Measurements from ENCODE around the gene MYH7.
"Not testable (repeated sequence)": the region's sequence is repeated elsewhere in the genome, so short reads cannot be mapped to it uniquely, and the experiment has no call there.

Gene MYH7

GRCh38 chr14:23387916-23388882 is 47.3 kb downstream of the MYH7 start:
- no peak for TF ChIP-seq CTCF (IDR thresholded peaks at IDR 0.05)
- no peak for TF ChIP-seq ZFX (IDR thresholded peaks at IDR 0.05; ENCODE audit: borderline replicate concordance)
- no peak overlapping the region for H3K27ac ChIP-seq

DNA sequence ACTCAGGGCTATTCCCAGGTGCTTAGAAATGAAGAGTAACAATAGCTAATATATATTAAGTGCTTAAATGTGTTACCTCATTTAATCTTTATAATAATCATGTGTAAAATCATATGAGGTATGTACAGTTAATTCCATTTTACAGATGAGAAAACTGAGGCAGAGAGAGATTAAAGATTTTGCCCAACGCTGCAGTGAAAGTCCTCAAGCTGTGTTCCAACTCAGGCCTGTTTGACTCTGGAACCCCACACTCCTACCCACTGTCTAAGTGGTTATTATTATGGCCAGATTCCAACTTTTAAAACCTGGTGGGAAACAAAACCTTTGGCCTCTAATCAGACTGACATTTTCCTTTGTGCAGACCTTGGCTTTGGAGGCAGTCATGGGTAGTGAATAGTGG is 48.5 kb downstream of the MYH7 start:
- TF ChIP-seq CTCF (IDR thresholded peaks at IDR 0.05) (no peak), ZFX (IDR thresholded peaks at IDR 0.05; ENCODE audit: borderline replicate concordance) (no peak)
- H3K27ac ChIP-seq: no peak overlapping the region

DNA sequence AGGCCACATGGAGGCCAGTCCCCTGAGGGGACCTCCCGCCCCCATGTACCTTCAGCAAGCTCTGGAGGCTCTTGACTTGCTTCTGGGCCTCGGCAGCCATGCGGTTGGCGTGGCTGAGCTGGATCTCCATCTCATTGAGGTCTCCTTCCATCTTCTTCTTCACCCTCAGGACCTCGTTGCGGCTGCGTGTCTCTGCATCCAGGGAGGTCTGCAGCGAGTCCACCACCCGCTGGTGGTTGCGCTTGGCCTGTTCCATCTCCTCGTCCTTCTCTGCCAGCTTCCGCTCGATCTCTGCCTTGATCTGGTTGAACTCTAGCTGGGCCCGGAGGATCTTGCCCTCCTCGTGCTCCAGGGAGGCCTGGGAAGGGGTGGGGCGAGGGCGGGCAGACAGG is 49.2 kb downstream of the MYH7 start:
- H3K27ac ChIP-seq: not testable (repeated sequence)

DNA sequence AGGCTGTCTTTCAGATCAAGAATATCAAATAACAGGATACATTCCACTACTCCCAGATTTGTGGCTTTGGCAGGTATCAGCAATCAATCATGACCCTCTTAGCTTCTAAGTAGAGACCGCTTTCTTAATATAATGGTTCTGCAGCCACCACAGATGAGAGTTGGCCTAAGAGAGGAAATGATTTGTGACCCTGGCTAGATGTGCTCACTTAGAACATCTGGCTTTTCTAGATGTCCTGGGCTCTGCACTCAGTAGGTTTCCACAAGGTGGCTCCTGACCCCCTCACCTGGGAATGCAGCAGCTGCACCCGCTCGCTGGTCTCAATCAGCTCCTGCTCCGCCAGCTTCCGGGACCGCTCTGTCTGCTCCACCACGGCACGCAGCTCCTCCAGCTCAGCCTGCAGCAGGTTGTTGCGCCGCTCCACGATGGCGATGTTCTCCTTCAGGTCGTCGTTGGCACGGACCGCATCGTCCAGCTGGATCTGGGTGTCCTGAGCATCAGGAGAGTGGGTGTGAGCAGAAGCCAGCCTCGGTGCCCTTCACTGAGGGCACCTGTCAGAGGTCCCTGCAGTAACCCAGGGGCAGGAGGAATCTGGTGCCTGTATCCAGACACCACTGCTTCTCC is 49.7 kb downstream of the MYH7 start:
- TF ChIP-seq ZFX (IDR thresholded peaks at IDR 0.05; ENCODE audit: borderline replicate concordance): no peak
- no peak for TF ChIP-seq CTCF (IDR thresholded peaks at IDR 0.05)
- no peak overlapping the region for H3K27ac ChIP-seq

DNA sequence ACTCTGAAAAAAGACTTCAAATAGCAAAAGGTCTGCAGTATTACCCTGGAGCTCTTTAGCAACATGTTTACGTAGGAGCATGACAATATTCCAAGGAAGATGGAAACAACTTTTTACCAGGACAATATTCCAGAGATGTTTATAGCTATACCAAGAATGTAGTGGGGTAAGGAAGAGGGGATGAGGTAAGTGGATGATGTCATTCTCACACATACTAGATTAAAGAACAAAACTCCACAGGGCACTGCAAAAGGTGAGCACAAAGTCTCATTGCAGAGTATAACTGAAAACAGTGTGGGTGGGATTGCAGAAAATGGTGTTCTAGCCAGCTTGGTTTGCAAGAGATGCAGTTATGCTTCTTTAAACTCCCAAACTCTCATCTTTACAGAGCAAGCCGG is 50.2 kb downstream of the MYH7 start:
- no peak for TF ChIP-seq ZFX (IDR thresholded peaks at IDR 0.05; ENCODE audit: borderline replicate concordance)
- TF ChIP-seq CTCF (IDR thresholded peaks at IDR 0.05): no peak

GRCh38 chr14:23384364-23385080 is 50.9 kb downstream of the MYH7 start:
- TF ChIP-seq ZFX (IDR thresholded peaks at IDR 0.05; ENCODE audit: borderline replicate concordance): no peak
- no peak for TF ChIP-seq CTCF (IDR thresholded peaks at IDR 0.05)
- no peak overlapping the region for H3K27ac ChIP-seq

More for the DNA sequence above, 50.2 kb downstream of the MYH7 start:
- H3K27ac ChIP-seq: no peak overlapping the region

- TF ChIP-seq CTCF (IDR thresholded peaks at IDR 0.05): no peak
- TF ChIP-seq ZFX (IDR thresholded peaks at IDR 0.05; ENCODE audit: borderline replicate concordance): no peak
- no peak overlapping the region for H3K27ac ChIP-seq
Observed at GRCh38 chr14:23382731-23383440, 52.6 kb downstream of the MYH7 start.
